GM12892 (cell line): ENCODE measurements around the gene SLC16A2.

Experiments used
- POLR2A ChIP-seq: IDR thresholded peaks from 2 replicates; pipeline ENCODE4 v1.6.1; 2011; ENCODE audit warnings: low read depth, low read length, control low read depth
- POLR2AphosphoS5 ChIP-seq: IDR thresholded peaks from 2 replicates; pipeline ENCODE4 v1.6.1; 2011; ENCODE audit warnings: low read depth, low read length, control low read depth

GRCh38 chrX:74557378-74557777 is 136.1 kb downstream of the SLC16A2 start:
- TF ChIP-seq POLR2A (no peak), POLR2AphosphoS5 (no peak)
